Measurements from ENCODE around the gene P2RX2.

The P2RX2 gene

DNA sequence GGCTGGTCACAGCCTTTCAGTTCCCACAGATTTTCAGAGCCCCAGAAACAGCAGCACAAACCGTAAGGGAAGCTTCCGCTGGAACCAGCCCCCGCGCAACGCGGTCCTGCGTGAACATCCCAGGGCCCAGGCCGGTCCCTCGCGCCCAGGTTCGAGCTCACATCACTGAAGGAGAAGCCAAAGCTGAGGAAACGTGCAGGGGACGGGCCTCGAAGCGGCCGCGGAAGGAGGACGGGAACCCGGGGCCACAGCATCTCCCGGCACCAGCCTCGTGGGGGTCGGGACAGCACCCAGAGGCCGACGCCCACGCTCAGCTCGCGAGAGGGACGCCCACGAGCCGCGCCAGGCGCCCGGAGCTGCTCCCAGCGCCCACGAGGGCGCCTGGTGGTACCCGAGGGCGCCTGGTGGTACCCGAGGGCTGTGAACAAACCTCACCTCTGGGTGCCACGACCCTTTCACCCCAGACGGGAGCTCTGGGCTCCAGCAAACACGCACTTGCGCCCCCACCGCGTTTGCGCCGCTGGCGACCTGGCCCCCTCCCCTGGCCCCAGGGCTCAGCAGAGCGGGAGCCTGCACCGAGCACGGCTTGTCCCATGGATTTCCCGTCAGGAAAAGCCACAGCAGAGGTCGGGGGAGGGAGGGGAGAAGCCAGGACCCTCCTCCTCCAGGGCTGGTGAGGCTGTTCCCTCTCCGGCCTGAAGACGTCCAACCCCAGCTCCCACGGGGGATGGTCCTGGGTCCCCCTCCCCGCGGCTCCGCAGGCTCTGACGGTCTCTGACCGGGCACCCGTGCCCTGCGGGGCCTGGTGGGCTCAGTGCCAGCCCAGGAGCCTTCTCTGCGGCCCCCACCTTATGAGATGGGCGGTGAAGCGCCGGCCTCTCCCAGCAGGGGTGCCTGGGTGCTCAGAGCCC is 15.1 kb upstream of the P2RX2 start:
- DNase-seq (ENCODE audit: low spot score), result no peak

DNA sequence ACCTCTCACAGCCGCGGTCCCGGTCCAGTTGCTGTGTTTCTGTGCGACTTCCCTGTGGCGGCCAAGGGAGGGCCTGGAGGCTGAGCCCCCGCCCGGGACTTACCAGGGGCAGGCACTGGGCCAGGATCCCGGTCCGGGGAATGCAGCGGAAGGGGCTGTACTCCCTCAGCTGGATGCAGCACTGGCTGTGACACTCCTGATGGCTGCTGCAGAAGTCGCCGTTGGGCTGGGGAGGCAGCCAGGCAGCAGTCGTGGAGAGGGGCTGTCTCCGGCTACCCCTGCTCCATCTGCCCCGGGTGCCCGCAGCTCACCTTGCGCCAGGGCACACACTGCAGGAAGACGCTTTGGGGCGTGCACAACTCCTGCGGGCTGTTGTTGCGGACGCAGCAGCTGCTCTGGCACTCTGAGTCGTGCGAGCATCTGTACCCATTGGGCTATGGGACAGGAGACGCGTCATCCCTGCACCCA is 14.4 kb upstream of the P2RX2 start:
- DNase-seq (ENCODE audit: low spot score), result no peak

DNA sequence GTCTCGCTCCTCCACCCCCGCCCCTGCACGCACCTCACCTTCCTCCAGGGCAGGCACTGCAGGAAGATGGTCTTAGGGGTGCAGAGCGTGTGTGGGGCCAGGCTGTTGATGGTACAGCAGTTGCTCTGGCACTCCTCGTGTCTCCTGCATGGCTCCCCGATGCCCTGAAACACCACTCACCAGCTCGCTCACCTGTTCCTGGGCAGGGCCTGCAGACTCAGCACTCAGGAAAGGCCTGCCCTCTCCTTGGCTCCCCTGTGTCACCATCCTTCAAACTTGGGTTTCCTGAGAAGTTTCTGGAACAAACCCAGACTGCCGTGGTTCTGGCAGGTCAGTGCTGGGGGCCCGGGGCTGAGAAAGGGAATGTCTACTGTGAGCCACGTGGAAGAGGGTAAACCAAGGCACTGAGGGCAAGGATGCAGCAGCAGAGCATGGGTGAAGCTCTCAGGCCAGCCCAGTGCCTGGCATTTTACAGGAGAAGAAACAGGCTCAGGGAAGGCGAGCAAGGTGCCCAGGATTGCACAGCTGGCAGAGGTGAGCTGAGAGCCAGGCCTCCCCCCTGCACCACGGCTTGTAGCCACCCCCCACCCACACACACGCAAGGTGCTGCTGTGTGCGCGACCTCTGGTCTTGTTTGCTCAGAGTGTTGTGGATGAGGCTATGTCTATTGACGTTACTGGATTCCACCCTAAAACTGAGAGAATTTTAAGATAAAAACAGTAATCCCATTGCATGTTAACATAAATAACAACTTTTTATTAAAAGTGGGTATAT is 13.7 kb upstream of the P2RX2 start:
- DNase-seq (ENCODE audit: low spot score), result no peak

DNA sequence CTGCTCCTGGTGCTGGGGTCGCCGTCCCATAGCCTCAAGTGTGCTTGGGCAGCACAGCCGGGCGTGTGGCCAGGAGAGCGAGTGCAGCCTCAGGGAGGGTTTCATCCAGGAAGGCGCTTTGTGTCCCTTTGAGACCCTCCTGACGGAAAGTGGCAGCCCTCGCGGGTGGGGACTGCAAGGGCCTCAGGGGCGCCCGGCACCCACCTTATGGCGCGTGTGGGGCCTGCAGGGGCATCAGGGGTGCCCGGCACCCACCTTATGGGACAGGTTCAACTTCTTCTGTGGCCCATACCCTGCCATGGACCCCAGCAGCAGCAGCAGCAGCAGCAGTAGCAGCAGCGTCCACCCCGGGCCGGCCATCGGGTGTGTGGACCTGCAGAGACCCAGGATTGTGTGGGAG is 12.7 kb upstream of the P2RX2 start:
- DNase-seq (ENCODE audit: low spot score), result no peak

DNA sequence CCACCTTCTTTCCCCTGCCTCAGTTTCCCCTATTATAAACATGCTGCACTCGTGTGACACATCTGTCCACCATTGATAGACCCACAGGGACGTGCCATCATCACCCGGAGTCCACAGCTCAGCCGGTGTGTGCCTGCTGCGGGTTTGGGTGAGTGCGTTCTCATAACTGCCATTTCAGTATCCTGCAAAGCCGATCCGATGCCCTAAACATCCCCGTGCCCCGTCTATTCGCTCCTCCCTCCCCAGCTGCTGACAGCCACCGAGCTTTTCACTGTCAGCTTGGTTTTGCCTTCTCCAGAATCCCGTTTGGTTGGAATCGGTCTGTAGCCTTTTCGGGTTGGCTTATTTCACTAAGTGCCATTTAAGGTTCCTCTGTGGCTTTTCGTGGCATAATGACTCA is 12.1 kb upstream of the P2RX2 start:
- DNase-seq (ENCODE audit: low spot score), result no peak

DNA sequence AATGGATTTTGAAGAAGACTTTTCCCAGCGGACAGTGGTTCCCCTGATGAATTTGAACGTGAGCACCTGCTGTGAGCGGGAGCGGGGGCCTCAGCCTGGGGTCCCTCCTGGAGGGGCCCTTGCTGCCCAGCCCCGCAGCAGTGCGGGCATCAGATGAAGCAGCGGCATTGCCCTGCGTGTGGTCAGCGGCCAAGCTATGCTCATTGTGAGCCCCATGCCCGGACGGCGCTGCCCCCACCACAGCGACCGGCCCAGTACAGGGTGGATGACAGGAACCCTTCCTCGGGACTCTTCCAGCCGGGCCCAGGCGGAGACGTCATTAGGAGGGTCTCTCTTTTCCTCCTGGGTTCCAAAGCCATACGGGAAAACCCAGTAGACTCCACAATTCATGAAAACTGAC is 11.6 kb upstream of the P2RX2 start:
- no peak for DNase-seq (ENCODE audit: low spot score)

DNA sequence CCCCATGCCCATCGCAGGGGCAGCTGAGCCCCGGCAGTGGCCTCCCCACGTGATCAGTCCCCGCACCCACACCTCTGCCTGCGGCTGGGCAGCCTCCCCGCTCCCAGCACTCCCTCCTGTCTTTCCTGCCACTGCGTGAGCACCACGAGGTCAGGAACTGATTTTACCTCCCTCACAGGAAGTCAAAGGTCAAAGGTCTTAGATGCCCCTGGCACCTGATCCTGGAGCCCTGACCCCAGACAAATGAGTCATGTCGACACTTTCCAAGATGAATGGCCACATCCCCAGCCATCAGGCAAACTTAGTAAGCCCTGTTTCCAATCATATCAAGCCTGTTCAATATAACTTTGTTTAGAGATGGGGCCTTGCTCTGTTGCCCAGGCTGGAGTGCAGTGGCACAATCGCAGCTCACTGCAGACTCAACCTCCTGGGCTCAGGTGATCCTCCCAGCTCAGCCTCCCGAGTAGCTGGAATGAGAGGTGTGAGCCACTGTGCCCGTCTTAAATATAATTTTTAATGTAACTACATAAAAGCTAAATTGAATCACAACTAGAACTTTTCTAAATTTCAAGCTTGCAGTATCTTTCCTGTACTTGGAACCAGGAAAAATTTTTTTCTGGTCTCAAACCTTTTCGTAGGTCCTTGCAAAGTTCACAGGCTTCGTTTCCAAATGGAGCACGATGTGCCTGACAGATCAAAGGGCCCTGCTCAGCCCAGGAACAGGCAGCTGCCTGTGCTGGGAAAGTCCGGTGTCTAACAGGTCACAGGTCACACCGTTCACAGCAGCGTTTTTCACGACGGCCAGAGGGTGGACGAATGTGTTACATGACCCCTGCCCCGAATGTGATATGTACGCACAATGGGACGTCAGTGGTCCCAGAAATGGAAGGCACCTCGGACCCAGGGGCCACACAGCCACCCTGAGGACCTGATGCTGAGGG is 10.1 kb upstream of the P2RX2 start:
- no peak for DNase-seq (ENCODE audit: low spot score)

DNA sequence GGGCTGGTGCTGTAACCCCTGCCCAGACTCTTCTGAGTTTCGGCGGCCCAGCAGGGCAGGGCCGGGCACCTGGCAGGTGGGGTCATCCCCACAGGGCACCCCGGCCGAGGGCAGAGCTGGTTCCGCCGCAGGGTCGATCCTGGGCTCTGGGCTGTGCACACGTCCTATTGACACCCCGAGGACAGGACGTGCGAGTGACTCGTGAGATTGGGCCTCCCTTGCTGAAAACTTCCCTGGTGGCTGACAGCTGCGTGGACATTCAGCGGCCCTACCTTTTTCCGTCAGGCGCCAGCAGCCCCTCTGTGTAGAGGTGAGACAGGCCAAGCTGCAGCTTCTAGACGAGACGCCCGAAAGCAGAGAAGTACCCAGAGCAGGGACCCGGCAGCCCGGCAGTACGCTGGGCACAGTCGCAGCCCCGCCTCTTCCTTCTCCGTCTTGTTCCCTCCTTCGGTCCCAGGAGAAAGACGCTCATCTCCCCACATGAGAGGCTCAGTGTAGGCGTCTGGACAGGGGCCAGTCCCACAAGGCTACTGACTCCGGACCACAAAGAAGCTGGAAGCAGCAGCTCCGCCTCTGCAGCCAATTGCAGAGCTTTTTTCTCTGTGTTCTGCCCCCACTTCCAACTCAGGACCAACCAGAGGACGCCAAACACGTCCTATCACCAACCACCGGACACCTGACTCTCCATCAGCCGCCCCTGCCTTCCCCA is 8.4 kb upstream of the P2RX2 start, which contains the start of gene LRCOL1:
TSS of gene LRCOL1 (minus strand) at position 532 of the 709 bp plus-strand sequence. CDS start 4,331 bp downstream, outside the sequence.
- peak; percentile 10 for DNase-seq (ENCODE audit: low spot score)

DNA sequence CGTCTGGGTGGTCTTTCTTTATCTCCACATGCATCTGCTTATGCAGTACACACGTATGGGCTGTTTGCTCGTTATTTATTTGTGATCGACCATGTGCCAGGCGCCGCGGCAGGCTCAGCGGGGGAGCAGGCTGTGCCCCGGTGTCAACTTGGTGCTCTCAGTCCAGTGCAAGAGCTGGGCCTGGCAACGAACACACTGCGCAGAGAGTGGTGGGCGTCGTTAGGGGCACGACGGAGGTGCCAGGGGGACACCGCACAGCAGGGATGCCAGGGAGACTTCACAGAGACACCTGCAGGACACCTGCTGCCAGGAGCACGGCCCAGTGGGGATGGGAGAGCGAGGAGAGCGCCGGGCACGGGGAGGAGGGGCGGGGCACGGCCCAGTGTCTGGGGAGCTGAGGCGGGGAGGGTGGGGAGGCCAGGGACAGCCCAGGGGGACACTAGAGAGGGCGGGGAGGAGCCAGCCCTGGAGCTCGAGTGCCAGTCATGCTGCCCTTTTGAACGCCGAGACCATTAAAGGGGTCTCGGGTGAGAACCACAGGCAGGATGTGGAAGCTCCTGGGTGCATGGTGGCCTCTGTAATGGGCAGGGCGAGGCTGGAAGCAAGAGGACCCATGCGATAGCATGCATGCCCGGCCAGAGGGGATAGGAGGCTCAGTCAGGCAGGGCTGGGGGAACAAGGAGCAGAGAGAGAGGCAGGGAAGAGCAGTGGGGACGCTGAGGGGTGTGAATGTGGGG is 7.5 kb upstream of the P2RX2 start:
- DNase-seq (ENCODE audit: low spot score), result no peak

DNA sequence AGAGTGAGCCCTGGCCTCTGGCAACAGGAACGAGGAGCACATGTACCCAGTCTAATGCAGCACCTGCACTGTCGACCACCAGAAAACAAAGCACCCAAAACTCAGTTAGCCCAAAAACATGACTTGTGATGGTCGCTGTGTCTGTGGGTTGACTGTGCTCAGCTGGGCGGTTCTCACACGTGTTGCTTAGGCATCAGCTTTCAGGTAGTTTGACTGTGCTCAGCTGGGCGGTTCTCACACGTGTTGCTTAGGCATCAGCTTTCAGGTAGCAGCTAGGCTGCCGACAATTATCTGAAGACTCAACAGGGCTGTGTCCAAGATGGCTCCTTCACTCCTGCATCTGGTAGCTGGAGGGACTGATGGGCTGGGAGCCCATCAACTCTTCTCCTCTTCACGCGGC is 7.0 kb upstream of the P2RX2 start:
- DNase-seq (ENCODE audit: low spot score), result no peak

DNA sequence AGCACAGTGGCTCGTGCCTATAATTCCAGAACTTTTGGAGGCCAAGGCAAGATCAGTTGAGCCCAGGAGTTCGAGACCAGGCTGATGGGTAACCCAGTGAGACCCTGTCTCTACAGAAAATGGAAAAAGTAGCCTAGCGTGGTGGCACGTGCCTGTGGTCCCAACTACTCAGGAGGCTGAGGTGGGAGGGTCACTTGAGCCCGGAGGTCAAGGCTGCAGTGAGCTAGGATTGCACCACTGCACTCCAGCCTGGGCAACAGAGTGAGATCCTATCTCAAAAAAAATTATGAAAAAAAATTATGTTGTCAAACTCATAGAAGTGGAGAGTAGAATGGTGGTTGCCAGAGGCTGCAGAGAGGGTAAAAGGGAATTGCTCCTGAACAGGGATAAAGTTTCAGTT is 4.5 kb upstream of the P2RX2 start:
- no peak for DNase-seq (ENCODE audit: low spot score)

DNA sequence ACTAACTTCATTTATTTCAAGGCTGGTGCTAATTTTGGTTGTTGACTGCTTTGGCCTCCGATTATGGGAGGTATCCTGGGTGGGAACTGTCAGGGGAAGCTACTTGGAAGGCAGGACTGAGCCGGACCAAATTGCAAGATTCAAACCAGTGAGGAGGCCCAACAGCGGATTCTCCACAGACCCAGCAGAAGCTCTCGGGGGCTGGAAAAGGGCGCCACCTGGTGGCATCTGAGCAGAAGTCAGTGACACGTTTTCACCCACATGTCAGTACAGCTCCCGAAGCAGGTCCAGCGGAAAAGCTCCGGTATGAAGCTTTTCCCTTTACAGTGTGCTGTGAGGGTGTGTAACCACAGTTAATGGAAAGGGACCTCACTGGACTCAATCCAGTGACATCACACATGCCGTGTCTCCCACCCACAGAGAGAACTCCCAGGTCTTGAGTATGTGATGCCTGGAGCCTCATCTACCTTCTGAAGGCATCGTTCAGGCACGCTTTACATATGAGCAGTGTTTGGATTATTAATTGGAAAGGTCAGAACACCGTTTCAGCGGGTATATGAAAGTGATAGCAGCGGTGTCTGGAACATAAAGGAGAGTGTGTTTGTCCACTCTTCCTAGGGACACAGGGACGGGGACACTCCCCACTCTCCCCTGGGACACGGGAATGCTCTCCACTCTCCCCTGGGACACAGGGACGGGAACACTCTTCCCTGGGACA is 3.6 kb upstream of the P2RX2 start:
- DNase-seq (ENCODE audit: low spot score), result peak; percentile 84

DNA sequence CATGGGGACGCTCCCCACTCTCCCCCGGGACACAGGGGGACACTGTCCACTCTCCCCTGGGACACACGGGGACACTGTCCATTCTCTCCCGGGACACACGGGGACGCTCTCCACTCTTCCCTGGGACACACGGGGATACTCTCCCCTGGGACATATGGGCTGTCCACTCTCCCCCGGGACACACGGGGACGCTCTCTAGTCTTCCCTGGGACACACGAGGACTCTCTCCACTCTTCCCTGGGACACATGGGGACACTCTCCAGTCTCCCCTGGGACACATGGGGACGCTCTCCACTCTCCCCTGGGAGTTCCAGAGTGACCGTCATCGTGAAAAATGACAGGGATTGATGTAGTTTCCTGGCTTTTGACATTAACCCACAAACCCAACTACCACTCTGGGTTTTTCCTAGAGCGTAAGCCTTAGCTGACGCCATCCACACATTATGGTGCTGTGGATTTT is 3.0 kb upstream of the P2RX2 start:
- no peak for DNase-seq (ENCODE audit: low spot score)

DNA sequence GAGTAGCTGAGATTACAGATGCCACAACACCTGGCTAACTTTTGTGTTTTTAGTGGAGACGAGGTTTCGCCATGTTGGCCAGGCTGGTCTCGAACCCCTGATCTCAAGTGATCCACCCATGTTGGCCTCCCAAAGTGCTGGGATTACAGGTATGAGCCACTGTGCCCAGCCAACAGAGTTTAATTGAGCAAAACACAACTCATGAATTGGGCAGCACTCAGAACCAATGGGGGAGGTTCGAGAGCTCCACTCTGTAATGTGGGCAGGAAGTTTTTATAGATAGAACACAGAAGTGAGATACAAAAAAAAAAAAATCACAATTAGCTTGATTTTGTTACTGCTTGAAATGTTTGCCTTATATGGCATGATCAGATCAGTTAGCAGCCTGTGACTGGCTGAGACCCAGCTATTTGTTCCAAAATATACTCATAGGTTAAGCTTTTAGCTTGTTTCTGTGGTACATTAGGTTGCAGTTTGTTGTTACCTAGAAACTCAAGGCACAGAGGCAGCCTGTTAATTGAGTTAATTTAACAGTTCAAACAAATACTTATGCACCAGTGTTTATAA is 1.4 kb upstream of the P2RX2 start:
- no peak for DNase-seq (ENCODE audit: low spot score)

DNA sequence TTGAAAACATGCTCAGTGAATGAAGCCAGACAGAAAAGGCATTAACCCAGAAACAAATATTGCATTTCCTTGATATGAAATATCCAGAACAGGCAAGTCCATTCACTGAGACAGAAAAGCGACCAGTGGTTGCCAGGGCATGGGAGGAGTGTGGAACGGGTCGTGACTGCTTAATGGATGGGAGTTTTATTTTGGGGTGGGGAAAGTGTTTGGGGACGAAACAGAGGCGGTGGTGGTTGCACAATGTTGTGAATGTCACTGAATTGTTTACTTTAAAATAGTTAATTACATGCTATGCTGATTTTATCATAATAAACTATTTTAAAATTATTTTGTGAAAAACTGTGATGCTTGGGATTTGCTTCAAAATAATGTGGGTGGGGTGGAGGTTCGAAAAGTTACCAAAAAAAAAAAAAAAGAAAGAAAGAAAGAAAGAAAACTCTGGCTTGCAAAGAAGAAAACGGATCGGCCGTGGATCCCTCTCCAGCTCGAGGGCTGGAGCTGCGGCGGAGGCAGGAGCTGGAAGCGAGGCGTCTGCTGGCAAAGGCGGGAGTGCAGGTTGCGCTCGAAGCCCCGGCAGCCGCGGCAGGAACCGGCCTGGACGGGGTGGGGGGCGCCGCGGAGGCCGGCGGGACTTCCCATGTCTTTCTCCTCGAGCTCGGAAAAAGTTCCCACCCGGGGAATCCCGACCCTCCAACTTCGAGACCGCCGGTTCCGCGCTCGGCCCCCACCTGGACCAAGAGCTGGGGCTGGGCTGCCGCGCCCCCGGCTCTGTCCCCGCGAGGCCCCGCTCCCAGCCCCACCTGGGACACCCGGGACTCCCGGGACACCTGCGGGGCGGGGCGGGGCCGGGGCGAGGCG is 524 bp upstream of the P2RX2 start:
- peak; percentile 79 for DNase-seq (ENCODE audit: low spot score)

DNA sequence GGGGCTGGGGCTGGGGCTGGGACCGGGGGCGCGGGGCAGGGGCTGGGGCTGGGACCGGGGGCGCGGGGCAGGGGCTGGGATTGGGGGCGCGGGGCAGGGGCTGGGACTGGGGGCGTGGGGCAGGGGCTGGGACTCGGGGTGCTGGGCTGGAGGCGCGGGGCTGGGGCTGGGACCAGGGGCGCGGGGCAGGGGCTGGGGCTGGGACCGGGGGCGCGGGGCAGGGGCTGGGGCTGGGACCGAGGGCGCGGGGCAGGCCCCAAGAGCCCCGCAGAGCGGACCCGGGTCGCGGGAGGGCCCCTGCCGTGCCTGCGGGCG is 452 bp downstream of the P2RX2 start:
- DNase-seq (ENCODE audit: low spot score), result no peak

DNA sequence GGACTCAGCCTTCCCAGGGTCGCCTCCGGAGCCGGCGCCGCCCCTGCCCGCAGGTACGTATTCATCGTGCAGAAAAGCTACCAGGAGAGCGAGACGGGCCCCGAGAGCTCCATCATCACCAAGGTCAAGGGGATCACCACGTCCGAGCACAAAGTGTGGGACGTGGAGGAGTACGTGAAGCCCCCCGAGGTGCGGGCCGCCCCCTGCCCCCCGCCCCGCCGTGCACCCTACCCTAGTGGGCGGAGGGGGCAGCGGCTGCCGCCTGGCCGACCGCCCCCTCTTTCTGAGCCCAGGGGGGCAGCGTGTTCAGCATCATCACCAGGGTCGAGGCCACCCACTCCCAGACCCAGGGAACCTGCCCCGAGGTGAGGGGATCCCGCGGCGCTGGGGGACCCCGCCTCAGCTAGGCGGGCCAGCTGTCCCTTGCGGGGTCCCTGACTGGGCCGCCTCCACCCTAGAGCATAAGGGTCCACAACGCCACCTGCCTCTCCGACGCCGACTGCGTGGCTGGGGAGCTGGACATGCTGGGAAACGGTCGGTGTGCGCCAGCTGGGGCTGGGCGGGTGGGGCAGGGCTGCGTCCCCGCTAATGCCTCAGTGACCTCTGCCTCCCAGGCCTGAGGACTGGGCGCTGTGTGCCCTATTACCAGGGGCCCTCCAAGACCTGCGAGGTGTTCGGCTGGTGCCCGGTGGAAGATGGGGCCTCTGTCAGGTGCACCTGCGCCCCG is 973 bp downstream of the P2RX2 start:
- DNase-seq (ENCODE audit: low spot score), result peak; percentile 58

Data from iPS-NIHi11 (cell line).